ENCODE results near the gene TRIM28. TPM values are rescaled to one million over a fixed set of nuclear protein-coding genes. Genes with fewer than 3 reads are reported as not detected.

TRIM28 gene
- total RNA-seq, 4 donors from 2014 or later: 171 to 274 (median 196) TPM

GRCh38 chr19:58579473-58580142 lies 35.7 kb downstream of the TRIM28 start:
- Histone ChIP-seq H3K4me1 (peaks cover 0 to 60% (median 15%) of the 10 kb centered on the region in 3 donors), H3K36me3 (peaks cover 0 to 32% of the 10 kb centered on the region in 2 donors), H3K9me3 (no peaks in the 10 kb centered on the region), H3K27ac (peak overlapping the region in 2 of 4 donors; percentile 76 to 84), H3K4me3 (no peak overlapping the region), H3K27me3 (no peaks in the 10 kb centered on the region)
- TF ChIP-seq, protein P1, sequence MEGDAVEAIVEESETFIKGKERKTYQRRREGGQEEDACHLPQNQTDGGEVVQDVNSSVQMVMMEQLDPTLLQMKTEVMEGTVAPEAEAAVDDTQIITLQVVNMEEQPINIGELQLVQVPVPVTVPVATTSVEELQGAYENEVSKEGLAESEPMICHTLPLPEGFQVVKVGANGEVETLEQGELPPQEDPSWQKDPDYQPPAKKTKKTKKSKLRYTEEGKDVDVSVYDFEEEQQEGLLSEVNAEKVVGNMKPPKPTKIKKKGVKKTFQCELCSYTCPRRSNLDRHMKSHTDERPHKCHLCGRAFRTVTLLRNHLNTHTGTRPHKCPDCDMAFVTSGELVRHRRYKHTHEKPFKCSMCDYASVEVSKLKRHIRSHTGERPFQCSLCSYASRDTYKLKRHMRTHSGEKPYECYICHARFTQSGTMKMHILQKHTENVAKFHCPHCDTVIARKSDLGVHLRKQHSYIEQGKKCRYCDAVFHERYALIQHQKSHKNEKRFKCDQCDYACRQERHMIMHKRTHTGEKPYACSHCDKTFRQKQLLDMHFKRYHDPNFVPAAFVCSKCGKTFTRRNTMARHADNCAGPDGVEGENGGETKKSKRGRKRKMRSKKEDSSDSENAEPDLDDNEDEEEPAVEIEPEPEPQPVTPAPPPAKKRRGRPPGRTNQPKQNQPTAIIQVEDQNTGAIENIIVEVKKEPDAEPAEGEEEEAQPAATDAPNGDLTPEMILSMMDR (IDR thresholded peaks at IDR 0.05): no peak
- TF ChIP-seq EP300 (IDR thresholded peaks at IDR 0.05): no peak
- no peak for TF ChIP-seq POLR2AphosphoS5 (IDR thresholded peaks at IDR 0.05)
- TF ChIP-seq POLR2A (IDR thresholded peaks at IDR 0.05): no peak
- WGBS, 2 donors (ENCODE audit: low coverage in 1 of 2): 79 to 80% methylated on average over 6 to 8 of the region's 8 CpGs
- ATAC-seq: no peak

GRCh38 chr19:58581227-58582141 lies 37.6 kb downstream of the TRIM28 start:
- H3K4me3 ChIP-seq: no peak overlapping the region
- TF ChIP-seq POLR2A (IDR thresholded peaks at IDR 0.05): no peak
- TF ChIP-seq, protein P1 (IDR thresholded peaks at IDR 0.05): peak in 3 of 4 experiments; percentile 95 to 98 (median 96)
- no peak for TF ChIP-seq EP300 (IDR thresholded peaks at IDR 0.05)
- peak; percentile 34 for TF ChIP-seq POLR2AphosphoS5 (IDR thresholded peaks at IDR 0.05)
- ATAC-seq: peak; percentile 97
- H3K9me3 ChIP-seq: no peaks in the 10 kb centered on the region
- peak overlapping the region in 3 of 4 donors; percentile 76 to 90 (median 84) for H3K27ac ChIP-seq
- no peaks in the 10 kb centered on the region for H3K27me3 ChIP-seq
- peaks cover 0 to 50% (median 15%) of the 10 kb centered on the region in 3 donors for H3K4me1 ChIP-seq
- 95% methylated on average over 4 of the region's 62 CpGs; no CpG with 5 or more reads in 1 of the 2 donors for WGBS, 2 donors (ENCODE audit: low coverage in 1 of 2)
- H3K36me3 ChIP-seq: peaks cover 0 to 38% of the 10 kb centered on the region in 2 donors

GRCh38 chr19:58582985-58583384 lies 39.1 kb downstream of the TRIM28 start:
- TF ChIP-seq EP300 (IDR thresholded peaks at IDR 0.05) (no peak), POLR2A (IDR thresholded peaks at IDR 0.05) (no peak), POLR2AphosphoS5 (IDR thresholded peaks at IDR 0.05) (no peak)
- TF ChIP-seq, protein P1 (IDR thresholded peaks at IDR 0.05): no peak
- 90 to 96% methylated on average over 3 to 5 of the region's 6 CpGs for WGBS, 2 donors (ENCODE audit: low coverage in 1 of 2)
- Histone ChIP-seq H3K9me3 (no peaks in the 10 kb centered on the region), H3K27ac (no peak overlapping the region), H3K4me1 (peaks cover 0 to 35% (median 11%) of the 10 kb centered on the region in 3 donors), H3K36me3 (peaks cover 0 to 34% of the 10 kb centered on the region in 2 donors), H3K27me3 (no peaks in the 10 kb centered on the region), H3K4me3 (no peak overlapping the region)
- ATAC-seq: no peak

GRCh38 chr19:58584498-58585441 lies 40.9 kb downstream of the TRIM28 start:
- WGBS, 2 donors (ENCODE audit: low coverage in 1 of 2): 91 to 92% methylated on average over 2 to 6 of the region's 9 CpGs
- Histone ChIP-seq H3K27ac (no peak overlapping the region), H3K36me3 (peaks cover 0 to 34% of the 10 kb centered on the region in 2 donors), H3K27me3 (no peaks in the 10 kb centered on the region), H3K9me3 (no peaks in the 10 kb centered on the region), H3K4me1 (peaks cover 0 to 20% (median 11%) of the 10 kb centered on the region in 3 donors), H3K4me3 (no peak overlapping the region)
- TF ChIP-seq EP300 (IDR thresholded peaks at IDR 0.05) (no peak), POLR2AphosphoS5 (IDR thresholded peaks at IDR 0.05) (no peak), POLR2A (IDR thresholded peaks at IDR 0.05) (no peak)
- TF ChIP-seq, protein P1 (IDR thresholded peaks at IDR 0.05): no peak
- ATAC-seq: no peak
